ENCODE data around the gene ZMIZ1. TPM values are rescaled to one million over a fixed set of nuclear protein-coding genes. Genes with fewer than 3 reads are reported as not detected.

The ZMIZ1 gene
- total RNA-seq, 1 donor: 23.3 TPM

DNA sequence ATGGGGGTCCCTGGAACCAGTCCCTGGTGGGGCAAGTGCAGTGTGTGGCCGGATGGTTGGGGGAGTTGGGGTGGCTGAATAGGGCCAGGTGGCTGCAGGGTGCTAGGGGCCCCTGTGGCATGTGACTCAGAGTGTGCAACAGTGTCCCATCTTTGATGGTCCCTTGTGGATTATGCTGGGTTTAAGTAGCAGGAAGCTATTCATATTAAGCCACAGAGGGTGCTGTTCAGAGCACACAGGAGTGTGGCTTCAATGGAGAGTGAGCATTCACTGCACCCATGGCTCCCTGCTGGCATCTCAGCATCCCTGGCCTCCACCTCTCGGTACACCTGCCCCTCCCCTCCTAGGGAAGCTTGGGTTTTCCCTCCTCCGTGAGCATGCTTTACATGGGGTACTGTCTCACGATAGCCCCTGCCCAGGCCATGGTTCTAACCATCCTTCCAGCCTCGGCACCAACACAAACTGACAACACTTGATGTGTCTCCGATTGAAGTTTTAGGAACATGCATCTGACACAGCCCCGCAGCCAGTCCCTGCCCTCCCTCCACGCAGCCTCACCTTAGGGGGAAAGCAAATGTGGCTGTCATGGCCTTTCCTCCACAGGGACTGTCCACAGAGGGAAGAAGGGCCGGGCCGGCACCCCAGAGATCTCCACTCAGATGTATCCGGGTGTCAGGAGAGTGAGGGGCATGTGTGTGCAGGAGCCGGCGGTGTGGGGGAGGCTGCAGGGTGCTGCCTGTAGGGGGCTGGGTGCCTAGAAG lies 248.1 kb downstream of the ZMIZ1 start:
- DNase-seq (ENCODE audit: low read depth): no peak
- peak; percentile 16 for TF ChIP-seq CTCF (IDR thresholded peaks at IDR 0.05; ENCODE audit: insufficient read depth, low read depth, low read length)
- H3K4me3 ChIP-seq (ENCODE audit: low read depth, low read length): no peak overlapping the region

- no peak overlapping the region for H3K4me3 ChIP-seq (ENCODE audit: low read depth, low read length)
- no peak for TF ChIP-seq CTCF (IDR thresholded peaks at IDR 0.05; ENCODE audit: insufficient read depth, low read depth, low read length)
- DNase-seq (ENCODE audit: low read depth): no peak
Observed at GRCh38 chr10:79318369-79318768, 249.6 kb downstream of the ZMIZ1 start.

- no peak for DNase-seq (ENCODE audit: low read depth)
- no peak for TF ChIP-seq CTCF (IDR thresholded peaks at IDR 0.05; ENCODE audit: insufficient read depth, low read depth, low read length)
- H3K4me3 ChIP-seq (ENCODE audit: low read depth, low read length): no peak overlapping the region
Observed at GRCh38 chr10:79319115-79319771, 250.5 kb downstream of the ZMIZ1 start.

GRCh38 chr10:79320316-79320715 lies 251.6 kb downstream of the ZMIZ1 start:
- DNase-seq (ENCODE audit: low read depth): no peak
- no peak for TF ChIP-seq CTCF (IDR thresholded peaks at IDR 0.05; ENCODE audit: insufficient read depth, low read depth, low read length)
- H3K4me3 ChIP-seq (ENCODE audit: low read depth, low read length): no peak overlapping the region

GRCh38 chr10:79320820-79321493 lies 252.2 kb downstream of the ZMIZ1 start:
- no peak for TF ChIP-seq CTCF (IDR thresholded peaks at IDR 0.05; ENCODE audit: insufficient read depth, low read depth, low read length)
- DNase-seq (ENCODE audit: low read depth): peak; percentile 64
- H3K4me3 ChIP-seq (ENCODE audit: low read depth, low read length): no peak overlapping the region

DNA sequence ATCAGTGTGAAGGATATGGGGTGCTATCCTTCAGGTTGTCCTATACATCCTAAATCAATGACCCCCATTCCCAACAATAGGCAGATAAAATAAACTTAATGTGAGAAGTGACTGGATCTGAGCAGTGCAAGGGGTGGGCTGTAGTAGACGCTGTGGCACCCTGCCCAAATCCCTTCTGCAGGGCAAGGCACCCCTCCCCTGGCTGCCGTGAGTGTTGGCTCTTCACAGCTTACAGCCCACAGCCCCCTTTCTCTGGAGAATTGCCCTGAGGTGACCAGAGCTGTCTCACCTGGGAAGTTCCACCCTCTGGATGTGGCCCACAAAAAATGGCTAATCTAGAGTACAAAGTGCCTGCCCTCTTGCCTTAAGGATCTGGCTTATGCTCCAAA lies 252.7 kb downstream of the ZMIZ1 start:
- no peak overlapping the region for H3K4me3 ChIP-seq (ENCODE audit: low read depth, low read length)
- no peak for TF ChIP-seq CTCF (IDR thresholded peaks at IDR 0.05; ENCODE audit: insufficient read depth, low read depth, low read length)

More for the DNA sequence above, 252.7 kb downstream of the ZMIZ1 start:
- no peak for DNase-seq (ENCODE audit: low read depth)
